Uterus (tissue), 4 donors: ENCODE results near the gene CAMTA1. TPM values are rescaled to one million over a fixed set of nuclear protein-coding genes. Genes with fewer than 3 reads are reported as not detected.
A peak's percentile ranks its signal among the peaks of the same experiment; 100 is the strongest.

ENCODE experiments used
- DNase-seq, 2 donors: peaks; one replicate each; pipeline ENCODE4 v3.0.0-alpha.2; 2019 to 2020
- H3K27ac ChIP-seq, 2 donors: fragments of 200-600 bp; sonication (generic); 1 replicate in 1 of 2; 2 replicates in 1 of 2; pipeline ENCODE4 v1.5.1; 2016 to 2018
- H3K27me3 ChIP-seq, 2 donors: fragments of 200-600 bp; sonication (generic); one replicate each; pipeline ENCODE4 v1.5.1; 2018 to 2019; ENCODE audit warnings: control low read depth in 1 of 2
- H3K36me3 ChIP-seq, 2 donors: fragments of 200-600 bp; sonication (generic); one replicate each; pipeline ENCODE4 v1.5.1; 2019; ENCODE audit warnings: control low read depth in 1 of 2
- H3K4me1 ChIP-seq, 2 donors: fragments of 200-600 bp; sonication (generic); one replicate each; pipeline ENCODE4 v1.5.1; 2018 to 2019; ENCODE audit warnings: control low read depth in 1 of 2
- H3K4me3 ChIP-seq, 2 donors: fragments of 200-600 bp; sonication (generic); 1 replicate in 1 of 2; 2 replicates in 1 of 2; pipeline ENCODE4 v1.5.1; 2018 to 2019; ENCODE audit warnings: mild to moderate bottlenecking in 1 of 2
- H3K9me3 ChIP-seq, 2 donors: fragments of 200-600 bp; sonication (generic); one replicate each; pipeline ENCODE4 v1.5.1; 2019; ENCODE audit warnings: control low read depth in 1 of 2
- CTCF ChIP-seq, 4 experiments: fragments of 200-600 bp in 2 of 4; fragments of 450-650 bp in 2 of 4; sonication (generic) in 2 of 4; IDR thresholded peaks; one replicate each; pipeline ENCODE4 v1.5.1; 2016 to 2019; ENCODE audit warnings: antibody characterized with exemption in 4 of 4, mild to moderate bottlenecking in 2 of 4, moderate library complexity in 1 of 4
- POLR2A ChIP-seq, 2 donors: fragments of 450-650 bp; IDR thresholded peaks; one replicate each; pipeline ENCODE4 v1.6.1; 2016; ENCODE audit warnings: antibody characterized with exemption in 2 of 2, mild to moderate bottlenecking in 1 of 2, moderate library complexity in 1 of 2
- intact Hi-C: fragments of 100-400 bp; cut with DNase I; formaldehyde crosslinking; loops from one replicate; pipeline ENCODE4 v1.15.1; 2023; ENCODE audit warnings: low total_unique reads
- total RNA-seq, 4 donors: library from RNA; depleted of rRNA in 3 of 4; stranded (reverse); fragments of >200 nt in 3 of 4; gene quantifications; one replicate each; pipeline versions ENCODE4 v1.1.0 to v1.2.4, GENCODE V29; 2014 to 2023
- donor health status: DM: yes; HTN: yes; CAD: no.

Gene CAMTA1
- total RNA-seq, 4 donors from 2014 or later = 29.7 to 427 (median 64.8) TPM

- Histone ChIP-seq H3K4me1 (no peaks in the 10 kb centered on the region), H3K36me3 (no peaks in the 10 kb centered on the region), H3K9me3 (no peaks in the 10 kb centered on the region), H3K27ac (no peak overlapping the region), H3K27me3 (no peaks in the 10 kb centered on the region), H3K4me3 (no peak overlapping the region)
- TF ChIP-seq POLR2A (IDR thresholded peaks at IDR 0.05) (no peak), CTCF (IDR thresholded peaks at IDR 0.05) (no peak)
- intact Hi-C loops = no loop called here
- DNase-seq = no peak
These were observed 860.9 kb downstream of the CAMTA1 start for GRCh38 chr1:7646164-7646563.

- Histone ChIP-seq H3K27me3 (no peaks in the 10 kb centered on the region), H3K4me3 (no peak overlapping the region), H3K9me3 (no peaks in the 10 kb centered on the region), H3K4me1 (no peaks in the 10 kb centered on the region), H3K27ac (peak overlapping the region in 1 of 2 donors; percentile 70), H3K36me3 (no peaks in the 10 kb centered on the region)
- intact Hi-C loops = no loop called here
- peak; percentile 44 to 64 for DNase-seq
- TF ChIP-seq POLR2A (IDR thresholded peaks at IDR 0.05) = no peak
- TF ChIP-seq CTCF (IDR thresholded peaks at IDR 0.05) = peak; percentile 88 to 98 (median 94)
These were observed 862.0 kb downstream of the CAMTA1 start for GRCh38 chr1:7646981-7647901.

DNA sequence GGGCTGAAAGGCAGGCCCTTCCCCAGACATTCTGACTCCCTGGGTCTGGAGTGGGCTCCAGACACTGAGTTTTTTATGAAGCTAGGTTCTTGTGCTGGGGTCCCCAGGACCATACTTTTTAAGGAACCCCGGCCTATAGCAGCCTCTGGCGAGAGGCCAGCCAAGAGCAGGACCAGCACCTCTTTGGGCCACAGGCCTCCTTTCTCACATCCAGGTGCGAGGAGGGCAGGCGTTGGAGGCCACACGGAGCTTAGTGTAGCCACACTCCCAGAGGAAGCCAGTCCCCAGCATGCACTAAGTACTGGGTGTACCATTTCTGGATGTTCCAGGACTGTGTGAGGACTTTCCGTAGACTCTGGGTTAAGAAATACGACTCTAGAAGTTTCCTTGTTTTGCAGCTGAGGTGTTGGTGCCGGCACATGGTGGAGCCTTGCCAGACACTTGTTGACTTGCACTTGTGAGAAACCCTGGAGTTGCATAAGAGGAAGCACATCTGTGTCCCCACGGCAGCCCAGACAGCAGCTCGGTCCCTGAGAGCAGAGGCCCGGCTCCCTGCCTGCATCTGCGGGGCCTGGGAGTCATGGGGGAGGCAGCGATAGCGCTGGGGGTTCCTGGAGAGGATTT is 863.6 kb downstream of the CAMTA1 start:
- Histone ChIP-seq H3K4me1 (no peaks in the 10 kb centered on the region), H3K4me3 (no peak overlapping the region), H3K36me3 (no peaks in the 10 kb centered on the region), H3K27me3 (no peaks in the 10 kb centered on the region), H3K27ac (peak overlapping the region; percentile 70 to 77), H3K9me3 (no peaks in the 10 kb centered on the region)
- intact Hi-C loops = no loop called here
- DNase-seq = peak; percentile 37 to 78
- TF ChIP-seq CTCF (IDR thresholded peaks at IDR 0.05) = no peak
- TF ChIP-seq POLR2A (IDR thresholded peaks at IDR 0.05) = peak in 1 of 2 donors; percentile 56

DNA sequence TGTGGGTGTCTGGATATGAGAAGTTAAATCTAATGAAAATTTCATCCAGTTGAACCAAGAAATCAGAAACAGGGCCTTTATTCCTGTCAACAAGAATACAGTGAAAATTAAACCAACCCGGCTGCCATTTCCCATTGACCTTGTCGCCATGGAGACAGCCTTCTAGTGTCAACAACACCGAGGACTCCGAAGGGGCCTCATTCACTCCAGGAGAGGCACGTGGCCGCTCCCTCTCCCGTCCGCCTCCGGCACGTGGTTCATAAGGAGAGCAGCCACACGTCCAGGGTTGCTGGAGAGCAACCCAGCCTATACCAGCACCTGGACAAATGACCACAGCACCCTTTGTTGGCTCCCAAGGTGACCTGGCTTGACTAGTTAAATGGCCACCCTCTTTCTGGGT is 865.5 kb downstream of the CAMTA1 start:
- no peaks in the 10 kb centered on the region for H3K36me3 ChIP-seq
- H3K9me3 ChIP-seq = no peaks in the 10 kb centered on the region
- intact Hi-C loops = no loop called here
- H3K4me3 ChIP-seq = no peak overlapping the region
- H3K27ac ChIP-seq = no peak overlapping the region
- DNase-seq = no peak
- no peaks in the 10 kb centered on the region for H3K4me1 ChIP-seq
- TF ChIP-seq CTCF (IDR thresholded peaks at IDR 0.05) (no peak), POLR2A (IDR thresholded peaks at IDR 0.05) (no peak)
- no peaks in the 10 kb centered on the region for H3K27me3 ChIP-seq

DNA sequence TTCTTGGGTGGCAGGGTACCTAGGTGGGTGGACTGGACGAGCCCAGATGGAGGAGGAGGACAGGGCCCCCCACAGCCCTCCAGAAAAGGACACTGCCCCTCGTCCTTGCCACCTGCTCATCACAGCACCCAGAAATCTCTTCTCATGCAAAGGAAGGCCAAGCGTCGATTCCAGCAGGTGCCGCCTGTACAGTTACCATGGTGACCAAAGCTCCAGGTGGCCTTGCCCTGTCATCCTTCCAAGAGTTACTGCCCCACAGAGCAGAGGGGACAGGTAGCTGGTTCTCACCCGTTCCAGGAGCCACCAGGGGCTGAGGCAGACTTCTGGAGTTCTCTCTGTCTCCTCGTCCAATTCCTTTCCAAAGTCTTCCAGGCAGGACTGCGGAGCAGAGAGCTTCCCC is 865.9 kb downstream of the CAMTA1 start:
- no peak for TF ChIP-seq POLR2A (IDR thresholded peaks at IDR 0.05)
- TF ChIP-seq CTCF (IDR thresholded peaks at IDR 0.05) = no peak
- DNase-seq = no peak
- Histone ChIP-seq H3K4me1 (no peaks in the 10 kb centered on the region), H3K27ac (no peak overlapping the region), H3K4me3 (no peak overlapping the region), H3K27me3 (no peaks in the 10 kb centered on the region), H3K36me3 (no peaks in the 10 kb centered on the region), H3K9me3 (no peaks in the 10 kb centered on the region)
- intact Hi-C loops = no loop called here
